Raji (cell line): ENCODE measurements around the gene SLC35D2.

Source experiments
- POLR2A ChIP-seq: IDR thresholded peaks from 2 replicates; pipeline ENCODE4 v1.6.1; 2011; ENCODE audit warnings: low read depth, low read length, control low read depth; ENCODE audit not compliant: insufficient read depth

Gene SLC35D2

DNA sequence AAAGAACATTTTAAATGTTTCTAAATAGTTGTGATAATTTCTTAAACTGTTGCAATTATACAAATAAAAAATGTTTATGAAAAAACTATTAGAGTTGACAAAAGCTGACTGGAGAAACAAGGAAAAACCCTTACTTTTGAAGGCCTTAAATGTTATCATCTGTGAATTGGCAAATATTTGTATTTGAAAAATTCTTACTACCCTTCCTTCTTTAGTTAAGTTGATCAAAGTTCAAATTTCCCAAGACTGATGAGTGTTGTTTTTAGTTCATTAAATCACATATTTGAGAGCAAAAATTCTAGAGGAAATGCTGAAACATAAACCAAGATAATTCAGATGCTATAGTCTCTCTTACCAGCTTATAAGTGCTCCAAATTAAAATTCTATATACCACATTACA lies 2.6 kb upstream of the SLC35D2 start:
- TF ChIP-seq POLR2A = no peak

DNA sequence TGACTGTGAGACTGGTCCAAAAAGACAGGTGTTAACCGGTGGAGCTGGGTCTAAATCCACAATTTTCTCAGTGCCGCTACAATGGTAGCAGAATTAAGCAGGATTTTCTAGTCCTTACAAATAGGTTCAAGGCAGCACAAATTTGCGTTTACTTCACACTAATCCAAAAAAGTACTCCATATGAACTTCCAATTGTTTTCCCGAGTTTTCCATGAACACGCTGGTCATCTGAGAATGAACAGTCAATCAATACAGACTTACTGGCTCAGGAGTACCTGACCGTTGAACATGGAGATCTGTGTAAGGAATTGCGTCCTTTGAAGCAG lies 709 bp downstream of the SLC35D2 start:
- TF ChIP-seq POLR2A = no peak

DNA sequence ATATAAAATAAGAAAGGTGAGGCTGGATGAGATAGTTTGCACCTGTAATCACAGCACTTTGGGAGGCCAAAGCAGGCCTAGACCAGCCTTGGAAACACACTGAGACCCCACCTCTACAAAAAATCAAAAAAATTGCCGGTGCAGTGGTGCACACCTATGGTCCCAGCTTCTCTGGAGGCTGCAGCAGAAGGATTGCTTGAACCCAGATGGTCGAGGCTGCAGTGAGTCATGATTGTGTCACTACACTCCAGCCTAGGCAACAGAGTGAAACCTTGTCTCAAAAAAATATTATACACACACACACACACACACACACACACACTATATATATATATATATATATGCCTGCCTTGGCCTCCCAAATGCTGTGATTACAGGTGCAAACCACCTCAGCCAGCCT lies 1.3 kb downstream of the SLC35D2 start:
- TF ChIP-seq POLR2A = no peak

DNA sequence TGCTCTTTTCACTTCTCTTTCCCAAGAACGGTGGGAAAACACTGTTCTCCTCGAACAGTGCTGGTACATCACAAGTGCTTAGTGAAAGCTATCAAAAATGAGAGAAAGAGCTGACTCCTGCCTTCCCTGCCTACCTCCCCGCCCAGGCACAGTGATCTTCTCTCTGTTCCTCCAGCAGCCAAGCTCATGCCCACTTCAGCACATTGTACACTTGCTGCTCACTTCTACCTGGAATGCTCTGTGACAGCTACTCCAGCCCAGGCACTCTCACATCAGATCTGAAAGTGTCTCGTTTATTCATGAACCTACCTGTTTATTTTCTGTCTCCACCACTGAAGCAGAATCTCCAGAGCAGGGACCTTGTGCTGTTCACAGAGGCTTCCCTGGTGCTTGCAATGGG lies 1.8 kb downstream of the SLC35D2 start:
- no peak for TF ChIP-seq POLR2A

DNA sequence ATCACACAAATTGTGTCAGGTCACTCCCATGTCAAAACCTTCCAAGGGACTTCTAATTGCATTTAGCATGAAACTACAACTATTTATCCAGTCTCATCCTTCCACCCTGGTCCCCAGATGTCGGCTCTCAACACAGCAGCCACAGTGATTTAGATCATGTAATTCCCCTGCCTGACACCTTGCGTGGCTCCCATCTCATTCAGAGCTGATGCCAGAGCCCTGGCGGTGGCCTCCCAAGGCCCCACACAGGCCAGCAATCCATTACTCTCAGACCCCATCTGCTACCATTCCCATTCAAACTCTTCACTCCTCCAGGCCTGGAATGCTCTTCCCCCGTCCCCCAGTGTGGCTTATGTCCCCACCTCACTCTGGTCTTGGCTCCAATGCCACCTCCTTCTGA lies 2.4 kb downstream of the SLC35D2 start:
- TF ChIP-seq POLR2A = no peak

DNA sequence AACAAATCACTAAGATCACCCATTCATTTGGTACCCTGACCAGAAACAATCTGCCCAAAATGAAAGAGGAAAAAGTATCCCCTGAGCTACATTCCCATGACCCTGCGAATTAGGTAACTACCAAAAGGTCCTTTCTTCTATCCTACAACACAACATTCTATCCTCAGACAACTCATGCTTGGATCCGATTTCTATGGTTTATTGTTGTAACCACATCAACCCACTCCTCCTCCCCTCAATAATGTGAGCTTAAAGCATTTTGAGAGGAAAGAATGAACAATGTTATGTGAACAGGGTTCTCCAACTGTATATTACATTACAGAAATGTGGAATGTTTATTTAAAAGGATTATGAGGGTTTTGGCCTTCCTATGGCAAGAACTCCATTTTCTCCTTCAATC lies 4.0 kb downstream of the SLC35D2 start:
- no peak for TF ChIP-seq POLR2A

DNA sequence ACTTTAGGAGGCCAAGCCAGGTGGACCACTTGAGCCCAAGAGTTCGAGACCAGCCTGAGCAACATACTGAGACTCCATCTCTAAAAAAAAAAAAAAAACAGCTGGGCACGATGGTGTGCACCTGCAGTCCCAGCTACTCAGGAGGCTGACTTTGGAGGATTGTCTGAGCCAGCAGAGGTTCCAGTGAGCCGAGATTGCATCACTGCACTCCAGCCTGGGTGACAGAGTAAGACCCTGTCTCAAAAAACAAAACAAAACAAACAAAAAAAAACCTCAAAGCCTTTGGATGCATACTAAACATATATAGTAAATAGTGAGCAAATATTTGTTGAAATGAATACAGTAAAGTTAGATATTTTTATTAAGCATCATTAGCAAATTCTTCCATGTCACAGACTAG lies 5.3 kb downstream of the SLC35D2 start:
- TF ChIP-seq POLR2A = no peak

DNA sequence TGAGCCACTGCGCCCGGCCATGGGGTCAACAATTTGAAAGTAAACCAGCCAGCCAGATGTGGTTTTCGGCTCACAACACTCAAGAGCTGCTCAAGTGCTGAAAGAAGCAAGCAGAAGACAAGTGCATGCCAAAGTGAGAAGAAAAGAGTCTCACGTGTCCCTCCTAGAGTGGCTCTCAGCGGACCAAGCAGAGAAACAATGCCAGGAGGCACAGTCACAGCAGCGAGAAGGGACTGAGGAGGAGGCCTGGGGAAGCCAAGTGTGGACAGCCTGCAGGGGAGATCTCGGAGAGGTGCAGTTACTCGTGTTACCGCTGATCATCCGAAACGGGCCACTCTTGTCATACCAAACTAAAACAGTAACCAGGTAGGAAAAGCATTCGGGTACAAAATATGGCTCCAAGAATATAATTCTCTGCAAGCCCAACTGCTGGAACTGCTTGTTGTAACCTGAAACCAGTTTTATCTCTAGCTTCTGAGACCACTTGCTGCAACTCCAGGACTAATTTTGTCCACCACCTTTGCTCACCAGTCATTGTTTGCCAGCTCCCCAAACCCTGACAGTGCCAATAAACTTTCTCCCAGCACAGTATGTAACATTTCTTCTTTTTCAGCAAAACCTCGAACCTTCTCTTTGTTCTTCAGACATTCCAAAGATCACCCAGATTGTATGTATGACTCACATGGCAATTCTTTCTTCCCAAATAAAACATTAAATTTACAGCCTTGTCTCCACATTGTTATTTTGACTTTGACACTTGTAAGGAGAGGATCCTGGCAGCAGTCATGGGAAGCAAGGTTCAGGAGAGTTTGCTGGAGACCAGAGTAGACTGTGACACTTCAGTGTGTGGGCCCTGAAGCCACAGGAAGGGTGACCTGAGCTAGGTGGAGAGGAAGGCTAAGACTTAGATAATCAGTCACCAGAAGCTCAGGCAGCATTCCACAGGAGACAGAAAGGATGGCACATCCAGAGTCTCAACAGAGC lies 6.3 kb downstream of the SLC35D2 start:
- TF ChIP-seq POLR2A = no peak

DNA sequence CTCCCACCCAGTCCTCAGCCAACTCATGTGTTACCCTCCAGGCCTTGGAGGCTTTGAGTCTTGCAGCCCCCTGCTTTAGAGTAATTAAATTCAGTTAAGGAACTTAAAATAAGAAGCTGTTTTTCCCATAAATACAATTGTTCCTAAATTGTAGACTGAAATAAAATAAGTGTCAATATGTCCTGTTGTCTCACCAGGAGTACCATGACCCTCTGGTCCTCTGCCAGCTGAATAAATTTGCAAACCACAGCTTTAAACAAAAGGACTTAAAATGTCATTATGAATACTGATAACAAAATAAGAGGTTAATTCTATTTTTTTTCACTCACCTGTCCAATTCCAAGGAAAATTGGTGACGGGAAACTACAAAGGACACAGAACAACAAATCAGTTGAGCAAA lies 15.6 kb downstream of the SLC35D2 start:
- TF ChIP-seq POLR2A = no peak

DNA sequence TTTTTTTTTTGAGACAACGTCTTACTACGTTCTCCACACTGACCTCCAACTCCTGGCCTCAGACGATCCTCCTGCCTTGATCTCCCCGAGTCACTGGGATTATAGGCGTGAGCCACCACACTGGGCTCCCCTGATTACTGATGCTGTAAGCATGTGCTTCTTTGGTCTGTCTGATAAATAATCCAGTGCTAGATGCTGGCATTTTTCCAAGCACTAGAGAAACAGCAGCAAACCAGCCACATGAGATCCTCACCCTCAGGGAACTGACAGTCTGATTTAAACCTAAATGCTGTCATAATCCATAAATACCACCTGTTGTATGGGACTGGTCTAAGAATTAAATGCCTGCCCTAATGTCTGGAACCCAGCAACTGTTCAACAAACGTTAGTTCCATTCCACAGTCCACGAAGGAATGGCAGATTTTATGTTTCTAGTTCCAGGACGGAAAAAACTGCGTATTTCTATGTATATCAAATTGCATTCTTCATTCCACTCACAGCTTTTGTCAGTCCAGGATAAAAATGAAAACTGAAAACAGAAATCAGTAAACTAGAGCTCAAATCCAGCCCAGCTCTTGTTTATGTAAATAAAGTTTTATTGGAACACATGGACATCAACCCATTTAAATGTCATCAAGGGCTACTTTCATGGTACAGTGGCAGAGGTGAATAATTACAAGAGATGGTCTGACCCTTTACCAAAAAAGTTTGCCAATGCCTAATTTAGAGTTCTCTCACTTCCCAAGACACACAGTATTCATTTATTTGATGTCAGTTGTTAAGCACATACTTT lies 20.1 kb downstream of the SLC35D2 start:
- no peak for TF ChIP-seq POLR2A

DNA sequence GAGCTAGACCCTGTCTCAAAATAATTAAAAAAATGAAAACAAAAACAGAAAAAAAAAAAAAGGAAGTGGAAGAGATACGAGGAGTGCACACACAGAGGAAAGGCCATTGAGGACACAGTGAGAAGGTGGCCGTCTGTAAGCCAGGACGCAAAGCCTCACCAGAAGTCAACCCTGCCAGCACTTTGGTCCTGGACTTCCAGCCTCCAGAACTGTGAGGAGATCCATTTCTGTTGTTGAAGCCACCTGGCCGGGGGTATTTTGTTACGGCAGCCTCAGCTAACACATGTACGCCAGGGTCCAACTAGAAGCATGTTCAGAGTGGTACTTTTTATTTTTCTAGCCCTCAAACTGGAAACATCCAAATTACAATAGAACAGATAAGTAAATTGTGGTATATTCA lies 21.8 kb downstream of the SLC35D2 start:
- TF ChIP-seq POLR2A = no peak

DNA sequence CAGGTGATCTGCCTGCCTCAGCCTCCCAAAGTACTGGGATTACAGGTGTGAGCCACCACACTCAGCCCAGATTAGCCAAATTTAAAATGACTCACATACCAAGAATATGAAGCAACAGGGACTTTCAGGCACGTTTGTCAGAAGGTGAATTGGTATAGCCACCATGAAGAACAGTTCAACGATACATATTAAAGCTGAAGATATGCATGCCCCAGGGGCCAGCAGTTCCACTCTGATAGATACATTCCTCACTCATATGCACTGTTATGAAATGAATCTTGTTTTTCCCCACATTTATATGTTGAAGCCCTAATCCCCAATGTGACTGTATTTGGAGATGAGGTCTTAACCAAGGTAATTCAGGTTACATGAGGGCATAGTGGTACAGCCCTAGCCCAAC lies 22.5 kb downstream of the SLC35D2 start:
- TF ChIP-seq POLR2A = no peak

DNA sequence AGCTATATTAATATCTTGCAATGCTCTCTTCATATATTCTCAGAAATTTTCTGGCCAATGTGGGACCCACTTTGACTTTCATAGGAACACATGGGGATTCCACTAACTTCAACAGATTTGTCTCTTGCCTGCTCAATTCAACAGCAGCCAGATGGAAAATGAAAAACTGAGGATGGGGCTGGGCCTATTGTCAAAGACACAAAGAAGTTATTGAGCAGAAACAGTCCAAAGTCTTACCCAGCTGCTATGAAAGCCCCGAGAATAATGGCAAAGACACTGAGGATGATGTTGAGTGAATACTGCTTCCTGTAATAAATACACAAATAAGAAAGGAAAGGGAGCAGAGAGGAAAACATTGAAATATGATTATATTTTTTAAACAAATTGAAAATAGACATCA lies 32.6 kb downstream of the SLC35D2 start:
- no peak for TF ChIP-seq POLR2A

DNA sequence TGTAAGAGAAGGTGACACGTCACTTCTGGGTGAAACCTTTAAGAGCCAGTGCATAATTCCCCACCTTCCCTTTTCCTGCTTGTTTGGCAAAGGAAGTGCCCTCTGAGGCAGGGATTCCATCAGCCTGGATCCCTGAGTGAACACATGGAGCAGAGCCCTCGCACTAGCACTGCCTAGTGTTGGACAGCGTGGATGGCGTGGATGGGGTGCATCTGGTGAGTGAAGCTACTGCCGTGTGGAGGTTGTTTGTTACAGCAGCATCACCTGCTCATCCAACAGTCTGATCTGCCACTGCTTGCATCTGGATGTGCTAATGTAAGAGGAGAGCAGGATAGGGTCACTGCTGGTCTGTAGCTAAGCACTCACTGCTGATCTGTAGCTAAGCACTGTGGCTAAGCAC lies 35.2 kb downstream of the SLC35D2 start:
- no peak for TF ChIP-seq POLR2A

DNA sequence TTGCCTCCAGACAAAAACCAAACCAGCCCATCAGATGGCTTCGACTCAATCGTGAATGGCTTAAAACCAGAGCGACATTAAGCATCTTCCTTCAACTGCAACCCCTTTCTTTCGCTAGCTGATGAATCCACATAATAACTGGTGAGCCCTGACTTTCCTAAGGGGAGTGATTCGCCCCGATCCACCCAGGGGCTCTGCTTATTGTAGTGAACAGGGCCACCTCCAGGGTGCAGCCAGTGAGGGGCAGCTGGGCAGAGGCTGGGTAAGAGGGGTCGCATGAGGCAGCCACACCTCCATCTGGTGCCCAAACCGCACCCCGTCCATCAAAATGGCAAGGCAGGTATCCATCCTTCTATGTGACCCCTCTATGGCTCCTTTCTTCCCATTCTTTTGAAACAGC lies 38.0 kb downstream of the SLC35D2 start:
- no peak for TF ChIP-seq POLR2A

DNA sequence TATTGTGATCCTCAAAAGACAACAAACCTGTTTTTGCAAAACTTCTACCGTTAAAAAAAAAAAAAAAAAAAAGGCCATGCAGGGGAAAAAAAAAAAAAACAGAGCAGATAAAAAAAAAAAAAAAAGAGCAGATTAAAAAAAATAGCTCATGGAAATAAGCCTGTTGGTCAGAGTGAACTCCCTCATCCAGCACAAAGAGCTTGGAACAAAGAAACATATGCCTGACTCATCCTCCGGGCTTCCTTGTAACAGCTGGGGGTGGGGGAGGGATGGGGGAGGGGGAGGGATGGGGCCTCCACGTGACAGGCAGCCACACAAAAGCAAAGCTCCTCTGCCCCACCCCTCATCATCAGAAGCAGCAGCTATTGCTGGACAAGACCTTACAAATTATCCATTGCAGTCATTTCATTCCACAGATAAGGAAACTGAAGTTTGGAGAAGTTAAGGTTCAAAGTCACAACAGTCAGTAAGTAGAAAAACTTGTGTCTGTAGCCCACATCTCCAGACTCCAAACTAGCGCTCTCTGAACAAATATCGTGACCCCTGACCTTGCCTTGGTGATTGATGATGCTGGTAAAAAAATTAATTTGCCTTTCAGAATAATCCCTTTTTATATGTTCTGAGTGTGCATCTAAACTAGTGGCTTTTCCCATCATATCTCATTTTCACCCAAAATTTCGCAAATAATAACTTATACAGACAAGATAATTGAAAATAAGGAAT lies 38.9 kb downstream of the SLC35D2 start:
- TF ChIP-seq POLR2A = no peak
